Neural cell (in vitro differentiated cells): ENCODE data around the gene KIF6. TPM values are rescaled to one million over a fixed set of nuclear protein-coding genes. Genes with fewer than 3 reads are reported as not detected.

Experiments used
- H2AFZ ChIP-seq: fragments of 200-600, 300-800 bp; sonication (generic), shearing (Covaris generic); 2 replicates; pipeline ENCODE4 v1.6.0; 2014; ENCODE audit warnings: low read depth, mild to moderate bottlenecking, antibody characterized with exemption, low read length, moderate library complexity
- H3F3A ChIP-seq: fragments of 200-600 bp; shearing (Covaris generic); 2 replicates; pipeline ENCODE4 v1.6.1; 2016; ENCODE audit warnings: mild to moderate bottlenecking, moderate library complexity, mixed read lengths, antibody characterized with exemption, low read length; ENCODE audit not compliant: insufficient read depth, poor library complexity, severe bottlenecking
- H3K27ac ChIP-seq: fragments of 200-600, 300-800 bp; sonication (generic), shearing (Covaris generic); 2 replicates; pipeline ENCODE4 v1.5.1; 2014; ENCODE audit warnings: mild to moderate bottlenecking, low read length, moderate library complexity
- H3K27me3 ChIP-seq: fragments of 300-800, 200-600 bp; sonication (generic), shearing (Covaris generic); 2 replicates; pipeline ENCODE4 v1.6.0; 2014; ENCODE audit warnings: mild to moderate bottlenecking, low read depth, low read length, moderate library complexity; ENCODE audit not compliant: insufficient read depth
- H3K36me3 ChIP-seq: fragments of 300-800, 200-600 bp; sonication (generic), shearing (Covaris generic); 2 replicates; pipeline ENCODE4 v1.5.1; 2014; ENCODE audit warnings: mild to moderate bottlenecking, antibody characterized with exemption, low read length, moderate library complexity; ENCODE audit not compliant: insufficient read depth
- H3K4me2 ChIP-seq: fragments of 300-800, 200-600 bp; sonication (generic), shearing (Covaris generic); 2 replicates; pipeline ENCODE4 v1.6.0; 2014; ENCODE audit warnings: mild to moderate bottlenecking, low read length
- H3K4me3 ChIP-seq: fragments of 300-800, 200-600 bp; sonication (generic), shearing (Covaris generic); 2 replicates; pipeline ENCODE4 v1.5.1; 2014; ENCODE audit warnings: mild to moderate bottlenecking, low read length, moderate library complexity
- H3K79me2 ChIP-seq: fragments of 200-600 bp; shearing (Covaris generic); replicated peaks from 2 replicates; pipeline ENCODE4 v1.6.0; 2014; ENCODE audit warnings: mild to moderate bottlenecking, low read length, moderate library complexity; ENCODE audit not compliant: insufficient read depth
- H3K9ac ChIP-seq: fragments of 300-800, 200-600 bp; sonication (generic), shearing (Covaris generic); 2 replicates; pipeline ENCODE4 v1.6.1; 2016; ENCODE audit warnings: mild to moderate bottlenecking, low read length, mixed read lengths
- H3K9me2 ChIP-seq: fragments of 200-600 bp; shearing (Covaris generic); 2 replicates; pipeline ENCODE4 v1.6.1; 2016; ENCODE audit warnings: mild to moderate bottlenecking, low read length, mixed read lengths; ENCODE audit not compliant: insufficient read depth
- H3K9me3 ChIP-seq: fragments of 200-600, 300-800 bp; sonication (generic), shearing (Covaris generic); 2 replicates; pipeline ENCODE4 v1.6.1; 2016; ENCODE audit warnings: mild to moderate bottlenecking, mixed run types, low read length, moderate library complexity, mixed read lengths
- H4K20me1 ChIP-seq: fragments of 200-600 bp; shearing (Covaris generic); 2 replicates; pipeline ENCODE4 v1.6.1; 2016; ENCODE audit warnings: mild to moderate bottlenecking, mixed run types; ENCODE audit not compliant: insufficient read depth
- EP300 ChIP-seq: fragments of 450-650 bp; conservative IDR thresholded peaks from 2 replicates; pipeline ENCODE4 v1.6.1; 2014; ENCODE audit warnings: antibody characterized with exemption, mild to moderate bottlenecking, moderate library complexity; ENCODE audit not compliant: poor library complexity, severe bottlenecking
- EZH2 ChIP-seq: fragments of 200-600, 300-800 bp; shearing (Covaris generic), sonication (generic); IDR thresholded peaks from 2 replicates; pipeline ENCODE4 v1.6.1; 2014; ENCODE audit warnings: antibody characterized with exemption, low read length, borderline replicate concordance, mild to moderate bottlenecking; ENCODE audit not compliant: insufficient read depth, poor library complexity, severe bottlenecking
- MXI1 ChIP-seq: fragments of 450-650 bp; conservative IDR thresholded peaks from 2 replicates; pipeline ENCODE4 v1.6.1; 2014; ENCODE audit warnings: antibody characterized with exemption, mild to moderate bottlenecking; ENCODE audit not compliant: poor library complexity, severe bottlenecking
- POLR2AphosphoS5 ChIP-seq: IDR thresholded peaks from 2 replicates; pipeline ENCODE4 v1.6.1; 2012
- RAD21 ChIP-seq: fragments of 450-650 bp; conservative IDR thresholded peaks from 2 replicates; pipeline ENCODE4 v1.6.1; 2014; ENCODE audit warnings: antibody characterized with exemption, mild to moderate bottlenecking, moderate library complexity
- REST ChIP-seq: IDR thresholded peaks from 2 replicates; pipeline ENCODE4 v1.6.1; 2012; ENCODE audit warnings: borderline replicate concordance
- SMC3 ChIP-seq: fragments of 450-650 bp; conservative IDR thresholded peaks from 2 replicates; pipeline ENCODE4 v1.6.1; 2014; ENCODE audit warnings: antibody characterized with exemption, mild to moderate bottlenecking, moderate library complexity; ENCODE audit not compliant: poor library complexity
- TAF1 ChIP-seq: IDR thresholded peaks from 2 replicates; pipeline ENCODE4 v1.6.1; 2012; ENCODE audit warnings: low read depth
- polyA plus RNA-seq: library from polyadenylated mRNA; depleted of rRNA; stranded (reverse); fragments of >200 nt; gene quantifications from 2 replicates; pipeline ENCODE4 v1.2.3, GENCODE V29; 2014
- TF ChIP-seq, protein P1 (sequence below): fragments of 450-650 bp; IDR thresholded peaks from 2 replicates; pipeline ENCODE4 v1.5.1; 2014; ENCODE audit warnings: antibody characterized with exemption, mild to moderate bottlenecking, moderate library complexity; ENCODE audit not compliant: poor library complexity, severe bottlenecking

Gene KIF6
- polyA plus RNA-seq, 1 donor from 2014 or later = 2.1 TPM

DNA sequence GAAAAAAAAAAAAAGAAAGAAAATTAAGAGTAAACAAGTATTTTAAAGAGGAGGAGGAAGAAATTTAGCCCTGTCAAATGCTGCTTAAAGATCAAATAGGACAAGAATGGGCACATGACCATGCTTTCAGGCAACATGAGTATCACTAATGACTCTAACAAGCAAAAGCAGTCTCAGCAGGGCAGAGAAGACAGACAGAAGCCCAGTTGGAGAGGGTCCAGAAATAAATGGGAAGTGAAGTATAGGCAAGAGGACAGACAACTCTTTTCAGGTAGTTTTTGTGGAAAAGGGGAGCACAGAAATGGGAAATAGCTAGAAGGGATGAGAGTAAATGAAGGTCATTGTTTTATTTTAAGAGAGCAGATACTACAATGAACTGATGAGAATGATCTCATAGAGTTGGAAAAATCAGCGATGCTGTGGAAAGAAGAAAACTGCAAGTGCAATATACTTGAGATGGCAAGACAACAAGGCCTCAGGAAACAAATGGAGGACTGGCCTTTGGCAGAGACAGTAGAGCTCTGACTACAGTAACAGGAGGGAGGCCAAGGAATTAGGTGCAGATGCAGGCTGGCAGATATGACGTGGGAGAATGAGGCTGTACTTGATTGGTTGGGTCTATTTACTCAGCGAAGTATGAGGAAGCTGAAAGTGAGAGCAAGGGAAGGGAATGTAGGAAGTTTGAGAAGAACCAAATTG, 40.3 kb downstream of the KIF6 start:
- Histone ChIP-seq H3K9me2 (no peaks in the 10 kb centered on the region), H2AFZ (no peak overlapping the region), H3K79me2 (no peaks in the 10 kb centered on the region), H4K20me1 (no peaks in the 10 kb centered on the region), H3K9me3 (no peaks in the 10 kb centered on the region), H3K36me3 (no peaks in the 10 kb centered on the region), H3K27ac (no peak overlapping the region), H3K4me3 (no peak overlapping the region), H3K9ac (no peak overlapping the region), H3K27me3 (no peaks in the 10 kb centered on the region), H3F3A (no peaks in the 10 kb centered on the region), H3K4me2 (no peak overlapping the region)
- TF ChIP-seq RAD21 (no peak), POLR2AphosphoS5 (no peak), REST (no peak), MXI1 (no peak)
- TF ChIP-seq, protein P1, sequence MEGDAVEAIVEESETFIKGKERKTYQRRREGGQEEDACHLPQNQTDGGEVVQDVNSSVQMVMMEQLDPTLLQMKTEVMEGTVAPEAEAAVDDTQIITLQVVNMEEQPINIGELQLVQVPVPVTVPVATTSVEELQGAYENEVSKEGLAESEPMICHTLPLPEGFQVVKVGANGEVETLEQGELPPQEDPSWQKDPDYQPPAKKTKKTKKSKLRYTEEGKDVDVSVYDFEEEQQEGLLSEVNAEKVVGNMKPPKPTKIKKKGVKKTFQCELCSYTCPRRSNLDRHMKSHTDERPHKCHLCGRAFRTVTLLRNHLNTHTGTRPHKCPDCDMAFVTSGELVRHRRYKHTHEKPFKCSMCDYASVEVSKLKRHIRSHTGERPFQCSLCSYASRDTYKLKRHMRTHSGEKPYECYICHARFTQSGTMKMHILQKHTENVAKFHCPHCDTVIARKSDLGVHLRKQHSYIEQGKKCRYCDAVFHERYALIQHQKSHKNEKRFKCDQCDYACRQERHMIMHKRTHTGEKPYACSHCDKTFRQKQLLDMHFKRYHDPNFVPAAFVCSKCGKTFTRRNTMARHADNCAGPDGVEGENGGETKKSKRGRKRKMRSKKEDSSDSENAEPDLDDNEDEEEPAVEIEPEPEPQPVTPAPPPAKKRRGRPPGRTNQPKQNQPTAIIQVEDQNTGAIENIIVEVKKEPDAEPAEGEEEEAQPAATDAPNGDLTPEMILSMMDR = no peak

DNA sequence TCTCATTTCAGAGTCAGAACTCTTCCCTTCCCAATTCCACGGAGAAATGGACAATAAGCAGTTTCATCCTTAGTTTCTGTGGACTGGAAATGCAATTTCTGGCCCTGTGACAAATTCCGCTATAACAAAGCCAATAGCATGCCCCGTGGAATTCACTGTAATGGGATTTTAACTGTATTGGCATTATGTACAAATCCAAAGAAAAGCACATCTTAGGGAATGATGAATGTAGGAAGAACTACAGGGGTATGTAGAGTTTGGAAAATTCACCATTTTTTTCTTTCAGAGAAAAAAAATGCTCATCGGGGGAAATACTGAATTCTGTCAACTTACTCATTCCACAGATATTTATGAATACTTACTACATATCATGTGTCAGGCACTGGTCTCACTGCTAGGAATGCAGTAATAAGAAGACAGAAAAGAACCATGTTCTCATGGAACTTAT, 43.5 kb downstream of the KIF6 start:
- no peak overlapping the region for H3K9ac ChIP-seq
- no peaks in the 10 kb centered on the region for H3K9me2 ChIP-seq
- no peak for TF ChIP-seq RAD21
- no peak for TF ChIP-seq EP300
- no peak for TF ChIP-seq SMC3
- H3K27me3 ChIP-seq = no peaks in the 10 kb centered on the region
- no peak overlapping the region for H2AFZ ChIP-seq
- no peaks in the 10 kb centered on the region for H3F3A ChIP-seq
- no peak overlapping the region for H3K27ac ChIP-seq
- H3K79me2 ChIP-seq = no peaks in the 10 kb centered on the region
- no peaks in the 10 kb centered on the region for H3K9me3 ChIP-seq
- H3K36me3 ChIP-seq = no peaks in the 10 kb centered on the region
- no peaks in the 10 kb centered on the region for H4K20me1 ChIP-seq
- no peak overlapping the region for H3K4me3 ChIP-seq
- no peak overlapping the region for H3K4me2 ChIP-seq

GRCh38 chr6:39678914-39679313, 46.3 kb downstream of the KIF6 start:
- no peak overlapping the region for H3K27ac ChIP-seq
- H3K27me3 ChIP-seq = no peaks in the 10 kb centered on the region
- no peak overlapping the region for H3K9ac ChIP-seq
- no peaks in the 10 kb centered on the region for H3F3A ChIP-seq
- H3K79me2 ChIP-seq = no peaks in the 10 kb centered on the region
- H3K36me3 ChIP-seq = no peaks in the 10 kb centered on the region
- TF ChIP-seq SMC3 (no peak), MXI1 (no peak), TAF1 (no peak), REST (no peak), POLR2AphosphoS5 (no peak), RAD21 (no peak), EP300 (no peak), EZH2 (no peak)
- TF ChIP-seq, protein P1 = no peak
- H3K4me3 ChIP-seq = no peak overlapping the region
- no peaks in the 10 kb centered on the region for H4K20me1 ChIP-seq
- H3K4me2 ChIP-seq = no peak overlapping the region
- H2AFZ ChIP-seq = no peak overlapping the region
- H3K9me2 ChIP-seq = no peaks in the 10 kb centered on the region
- no peaks in the 10 kb centered on the region for H3K9me3 ChIP-seq
